Cardiac septum (tissue), 1 donor: Measurements from ENCODE around the gene PDE6A. TPM values are rescaled to one million over a fixed set of nuclear protein-coding genes. Genes with fewer than 3 reads are reported as not detected.
"Not testable (repeated sequence)": the region's sequence is repeated elsewhere in the genome, so short reads cannot be mapped to it uniquely, and the experiment has no call there.

ENCODE experiments used
- DNase-seq: peaks from one replicate; pipeline ENCODE4 v3.0.0-alpha.2; 2020; ENCODE audit warnings: low spot score
- intact Hi-C: fragments of 100-400 bp; cut with DNase I; formaldehyde crosslinking; loops from one replicate; pipeline ENCODE4 v1.14.0; 2022
- total RNA-seq: library from RNA; stranded (reverse); fragmentation: NEBNext Ultra II Directional; extraction: Animal tissue kit (Norgen Biotek cat#: 25700); gene quantifications from one replicate; pipeline ENCODE4 v1.2.1, GENCODE V29; 2021
- donor health status: DM: no; HTN: no; CAD: no.

Gene PDE6A
- total RNA-seq, 1 donor from 2014 or later: 0.13 TPM

GRCh38 chr5:149903404-149903803 is 41.2 kb downstream of the PDE6A start:
- intact Hi-C loops: no loop called here
- no peak for DNase-seq

- DNase-seq: no peak
- intact Hi-C loops: no loop called here
Observed at GRCh38 chr5:149902177-149902576, 42.4 kb downstream of the PDE6A start.

GRCh38 chr5:149901511-149901910 is 43.1 kb downstream of the PDE6A start:
- intact Hi-C loops: no loop called here
- no peak for DNase-seq

GRCh38 chr5:149900390-149900789 is 44.2 kb downstream of the PDE6A start:
- no peak for DNase-seq
- intact Hi-C loops: no loop called here

- intact Hi-C loops: no loop called here
- DNase-seq: no peak
Observed at GRCh38 chr5:149898811-149899210, 45.8 kb downstream of the PDE6A start.

- intact Hi-C loops: no loop called here
- no peak for DNase-seq
Observed at GRCh38 chr5:149895416-149896345, 48.9 kb downstream of the PDE6A start.

- intact Hi-C loops: no loop called here
- DNase-seq: no peak
Observed at GRCh38 chr5:149894237-149894636, 50.4 kb downstream of the PDE6A start.

- intact Hi-C loops: no loop called here
- no peak for DNase-seq
Observed at GRCh38 chr5:149893403-149893931, 51.1 kb downstream of the PDE6A start.

GRCh38 chr5:149892594-149892993 is 52.0 kb downstream of the PDE6A start:
- intact Hi-C loops: no loop called here
- DNase-seq: no peak

- intact Hi-C loops: no loop called here
- no peak for DNase-seq
Observed at GRCh38 chr5:149888280-149888679, 56.3 kb downstream of the PDE6A start.

GRCh38 chr5:149887622-149888183 is 56.9 kb downstream of the PDE6A start:
- intact Hi-C loops: no loop called here
- no peak for DNase-seq

- intact Hi-C loops: no loop called here
- no peak for DNase-seq
Observed at GRCh38 chr5:149886692-149887470, 57.7 kb downstream of the PDE6A start.

GRCh38 chr5:149886060-149886459 is 58.5 kb downstream of the PDE6A start:
- no peak for DNase-seq
- intact Hi-C loops: no loop called here

- intact Hi-C loops: no loop called here
Observed at GRCh38 chr5:149885513-149885912, 59.1 kb downstream of the PDE6A start.

GRCh38 chr5:149883550-149883949 is 61.0 kb downstream of the PDE6A start:
- intact Hi-C loops: no loop called here
- DNase-seq: no peak

More at GRCh38 chr5:149885513-149885912, 59.1 kb downstream of the PDE6A start:
- no peak for DNase-seq

- intact Hi-C loops, DNase-seq: not testable (repeated sequence)
Observed at GRCh38 chr5:149882633-149883032, 62.0 kb downstream of the PDE6A start.

GRCh38 chr5:149881874-149882273 is 62.7 kb downstream of the PDE6A start:
- intact Hi-C loops: no loop called here
- no peak for DNase-seq

- intact Hi-C loops: no loop called here
- no peak for DNase-seq
Observed at GRCh38 chr5:149881069-149881622, 63.4 kb downstream of the PDE6A start.

- DNase-seq, intact Hi-C loops: not testable (repeated sequence)
Observed at GRCh38 chr5:149879593-149879992, 65.0 kb downstream of the PDE6A start.

- intact Hi-C loops: no loop called here
- no peak for DNase-seq
Observed at GRCh38 chr5:149878371-149878770, 66.2 kb downstream of the PDE6A start.
